A673 (cell line): Measurements from ENCODE around the gene GALNT11. TPM values are rescaled to one million over a fixed set of nuclear protein-coding genes. Genes with fewer than 3 reads are reported as not detected.

Source experiments
- BruUV-seq: library from RNA; stranded (reverse); fragments of 400-500 nt; replicated peaks from 2 replicates; lab custom pipeline; 2021; lab: Mats Ljungman, UMichigan
- CTCF ChIA-PET: fragments of 300-600 bp; sonication (Branson Sonifier 250); formaldehyde crosslinking; loops from one replicate; lab custom pipeline; 2022; ENCODE audit warnings: antibody characterized with exemption; lab: Charles Lee
- POLR2A ChIA-PET: fragments of 300-600 bp; sonication (Branson Sonifier 250); formaldehyde crosslinking; loops from one replicate; lab custom pipeline; 2022; ENCODE audit warnings: antibody characterized with exemption; ENCODE audit not compliant: low non-redundant PET; lab: Charles Lee
- DNase-seq: peaks from one replicate; pipeline ENCODE4 v3.0.0-alpha.2; 2015; ENCODE audit warnings: low spot score
- H3K27ac ChIP-seq: fragments of 200-600 bp; sonication (generic); 2 replicates; pipeline ENCODE4 v1.5.1; 2016; ENCODE audit warnings: mixed run types, low read depth, mild to moderate bottlenecking, mixed read lengths, antibody characterized with exemption, low read length; ENCODE audit not compliant: poor library complexity, severe bottlenecking
- H3K27me3 ChIP-seq: fragments of 200-600 bp; sonication (generic); replicated peaks from 2 replicates; pipeline ENCODE4 v1.6.1; 2017; ENCODE audit warnings: mixed run types, low read depth, mild to moderate bottlenecking, mixed read lengths, antibody characterized with exemption, low read length; ENCODE audit not compliant: insufficient read depth, poor library complexity
- H3K36me3 ChIP-seq: fragments of 200-600 bp; sonication (generic); 2 replicates; pipeline ENCODE4 v1.6.1; 2016; ENCODE audit warnings: mixed run types, mild to moderate bottlenecking, mixed read lengths, antibody characterized with exemption, low read length; ENCODE audit not compliant: insufficient read depth, poor library complexity, severe bottlenecking
- H3K4me1 ChIP-seq: fragments of 200-600 bp; sonication (generic); 2 replicates; pipeline ENCODE4 v1.6.1; 2017; ENCODE audit warnings: mixed run types, mild to moderate bottlenecking, mixed read lengths, antibody characterized with exemption, low read length; ENCODE audit not compliant: insufficient read depth, poor library complexity, severe bottlenecking
- H3K4me3 ChIP-seq: fragments of 200-600 bp; sonication (generic); 2 replicates; pipeline ENCODE4 v1.5.1; 2016; ENCODE audit warnings: low read depth, mixed run types, mild to moderate bottlenecking, mixed read lengths, low read length; ENCODE audit not compliant: poor library complexity, severe bottlenecking
- H3K9me3 ChIP-seq: fragments of 200-600 bp; sonication (generic); 2 replicates; pipeline ENCODE4 v1.6.1; 2016; ENCODE audit warnings: mixed run types, low read depth, mild to moderate bottlenecking, mixed read lengths, antibody characterized with exemption, low read length; ENCODE audit not compliant: poor library complexity, severe bottlenecking
- CTCF ChIP-seq: fragments of 300-800, 200-600 bp; sonication (generic); conservative IDR thresholded peaks from 2 replicates; pipeline ENCODE4 v1.5.1; 2017; ENCODE audit warnings: low read depth, mild to moderate bottlenecking, antibody characterized with exemption, low read length, moderate library complexity, mixed read lengths
- EZH2 ChIP-seq: fragments of 200-600 bp; sonication (generic); IDR thresholded peaks from 2 replicates; pipeline ENCODE4 v1.6.1; 2017; ENCODE audit warnings: borderline replicate concordance, low read depth, mild to moderate bottlenecking, mixed read lengths, antibody characterized with exemption, low read length; ENCODE audit not compliant: poor library complexity, severe bottlenecking
- intact Hi-C: fragments of 100-400 bp; cut with micrococcal nuclease; formaldehyde crosslinking; loops from one replicate; pipeline ENCODE4 v1.10.0; 2022; ENCODE audit not compliant: unreplicated experiment
- total RNA-seq: library from RNA; stranded (reverse); gene quantifications from 2 replicates; pipeline ENCODE4 v1.2.3, GENCODE V29; 2021

The GALNT11 gene
- total RNA-seq, 1 experiment from 2014 or later: 35.5 TPM

DNA sequence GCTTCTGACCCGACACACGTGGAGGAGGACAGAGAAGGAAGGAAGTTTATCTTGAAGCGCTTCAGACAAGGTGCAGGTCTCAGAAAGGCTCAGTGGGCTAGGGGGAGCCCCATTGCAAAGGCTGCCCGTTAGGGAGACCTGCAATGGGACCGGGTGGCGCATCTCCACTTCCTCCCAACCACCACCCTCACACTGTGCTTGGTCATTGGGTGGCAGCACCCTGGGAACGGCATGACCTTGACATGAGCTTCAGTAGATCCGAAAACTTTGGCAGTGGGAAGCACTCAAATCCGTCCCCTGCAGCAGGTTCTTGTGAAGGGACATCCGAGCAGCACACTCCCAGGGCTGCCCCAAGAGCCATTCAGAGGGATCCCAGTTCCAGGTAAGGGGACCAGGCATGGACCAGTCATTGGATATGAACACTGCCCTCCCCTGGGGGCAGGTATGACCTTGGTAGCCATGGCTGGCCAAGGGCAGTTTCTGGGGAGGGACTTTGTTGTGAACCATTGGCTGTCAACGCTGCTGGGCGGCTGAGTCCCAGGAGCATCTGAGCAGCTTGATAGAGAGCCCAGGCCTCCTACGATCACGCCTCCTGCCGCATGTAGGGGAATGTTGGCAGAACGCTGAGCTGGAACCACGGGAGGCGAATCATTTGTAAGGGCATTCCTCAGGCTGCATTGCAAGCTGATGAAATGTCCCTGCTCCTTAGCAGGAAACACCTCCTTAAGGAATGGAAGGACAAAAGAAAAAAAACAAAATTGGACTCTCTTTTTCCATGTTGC, 37.5 kb upstream of the GALNT11 start:
- Histone ChIP-seq H3K4me1 (no peaks in the 10 kb centered on the region), H3K27ac (no peak overlapping the region), H3K4me3 (no peak overlapping the region), H3K36me3 (no peaks in the 10 kb centered on the region), H3K9me3 (no peaks in the 10 kb centered on the region), H3K27me3 (no peaks in the 10 kb centered on the region)
- no peak for TF ChIP-seq CTCF
- TF ChIP-seq EZH2: no peak
- POLR2A ChIA-PET: no interaction called here
- intact Hi-C loops: no loop called here
- CTCF ChIA-PET: no interaction called here
- BruUV-seq: no TSS peak
- DNase-seq: peak; percentile 65

DNA sequence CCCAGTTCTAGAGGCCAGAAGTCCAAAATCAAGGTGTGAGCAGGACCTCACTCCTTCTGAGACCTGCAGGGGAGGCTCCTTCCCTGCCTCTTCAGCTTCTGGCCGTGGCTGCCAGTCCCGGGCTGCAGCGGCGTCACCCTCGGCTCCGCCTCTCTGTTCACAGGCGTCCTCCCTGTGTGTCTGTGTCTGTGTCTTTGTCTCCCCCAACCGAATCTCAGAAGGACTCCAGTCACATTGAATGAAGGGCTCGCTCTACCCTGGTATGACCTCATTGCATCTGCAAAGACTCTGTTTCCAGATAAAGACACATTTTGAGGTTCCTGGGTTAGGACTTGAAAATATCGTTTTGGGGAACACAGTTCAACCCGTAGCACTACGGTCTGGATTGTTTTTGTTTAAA, 33.1 kb upstream of the GALNT11 start:
- no peak for TF ChIP-seq EZH2
- peak; percentile 56 for TF ChIP-seq CTCF
- H3K27me3 ChIP-seq: no peaks in the 10 kb centered on the region
- DNase-seq: peak; percentile 88
- BruUV-seq: no TSS peak
- CTCF ChIA-PET: no interaction called here
- H3K9me3 ChIP-seq: no peaks in the 10 kb centered on the region
- H3K36me3 ChIP-seq: no peaks in the 10 kb centered on the region
- H3K4me1 ChIP-seq: no peaks in the 10 kb centered on the region
- POLR2A ChIA-PET: no interaction called here
- no peak overlapping the region for H3K27ac ChIP-seq
- intact Hi-C loops: loop anchor here (1.0 to 5.0 kb wide), 2 partner anchors 33 to 155 kb away; partner anchors contain the start of gene GALNT11
- no peak overlapping the region for H3K4me3 ChIP-seq

DNA sequence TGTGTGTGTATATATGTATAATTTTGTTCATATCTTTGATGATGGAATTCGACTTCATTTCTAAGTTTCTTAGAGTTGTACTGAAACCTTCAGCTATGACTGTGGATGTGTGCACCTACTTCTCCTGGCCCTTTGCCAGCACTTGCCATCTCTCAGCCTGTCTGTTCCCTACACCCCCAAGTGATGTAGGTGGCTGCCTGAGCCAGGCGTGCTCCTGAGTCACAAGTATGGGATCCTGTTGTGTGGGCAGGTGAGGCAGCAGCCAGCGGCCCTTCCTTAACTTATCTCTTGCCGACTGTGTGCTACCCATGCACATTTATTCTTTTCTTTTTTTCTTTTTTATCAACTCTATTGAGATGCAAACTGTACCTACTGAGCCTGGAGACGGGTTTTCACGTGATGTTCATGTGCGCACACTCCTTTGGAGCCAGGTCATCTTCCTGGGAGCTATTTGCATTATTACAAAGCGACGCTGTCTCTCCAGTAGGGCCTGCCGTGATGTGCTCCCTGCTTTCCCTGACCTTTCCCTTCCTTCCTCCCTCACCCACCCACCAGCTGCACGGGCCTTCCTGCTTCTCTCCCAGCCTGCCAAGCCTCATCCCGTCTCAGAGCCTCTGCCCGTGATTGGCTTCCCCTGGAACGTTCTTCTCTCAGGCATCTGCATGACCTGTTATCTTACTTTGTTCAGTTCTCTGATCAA, 31.3 kb upstream of the GALNT11 start:
- DNase-seq: no peak
- no peaks in the 10 kb centered on the region for H3K4me1 ChIP-seq
- intact Hi-C loops: loop anchor here (5.0 kb wide), 1 partner anchor 153 kb away; no protein-coding TSS in a partner anchor
- TF ChIP-seq EZH2 (no peak), CTCF (no peak)
- H3K9me3 ChIP-seq: no peaks in the 10 kb centered on the region
- no TSS peak for BruUV-seq
- CTCF ChIA-PET: no interaction called here
- POLR2A ChIA-PET: no interaction called here
- H3K36me3 ChIP-seq: no peaks in the 10 kb centered on the region
- no peak overlapping the region for H3K4me3 ChIP-seq
- no peak overlapping the region for H3K27ac ChIP-seq
- H3K27me3 ChIP-seq: no peaks in the 10 kb centered on the region
